ENCODE data around the gene PRKAR1B.

Gene PRKAR1B

GRCh38 chr7:601036-601594 is 126.0 kb downstream of the PRKAR1B start:
- DNase-seq: no peak

GRCh38 chr7:600149-601035 is 126.7 kb downstream of the PRKAR1B start:
- no peak for DNase-seq

GRCh38 chr7:598899-599298 is 128.2 kb downstream of the PRKAR1B start:
- DNase-seq: no peak

GRCh38 chr7:597348-598178 is 129.5 kb downstream of the PRKAR1B start:
- DNase-seq: no peak

- no peak for DNase-seq
These were observed 130.3 kb downstream of the PRKAR1B start for GRCh38 chr7:596819-597182.

GRCh38 chr7:596071-596818 is 130.8 kb downstream of the PRKAR1B start:
- DNase-seq: no peak

- peak; percentile 36 for DNase-seq
These were observed 131.5 kb downstream of the PRKAR1B start for GRCh38 chr7:595621-596010.

GRCh38 chr7:594920-595620 is 132.0 kb downstream of the PRKAR1B start:
- no peak for DNase-seq

GRCh38 chr7:594212-594913 is 132.7 kb downstream of the PRKAR1B start:
- no peak for DNase-seq

GRCh38 chr7:593324-594115 is 133.6 kb downstream of the PRKAR1B start:
- no peak for DNase-seq

- DNase-seq: no peak
These were observed 135.0 kb downstream of the PRKAR1B start for GRCh38 chr7:591856-592628.

- no peak for DNase-seq
These were observed 136.1 kb downstream of the PRKAR1B start for GRCh38 chr7:590731-591551.

GRCh38 chr7:589781-590575 is 137.1 kb downstream of the PRKAR1B start:
- DNase-seq: no peak

- DNase-seq: no peak
These were observed 139.3 kb downstream of the PRKAR1B start for GRCh38 chr7:587767-588166.

- no peak for DNase-seq
These were observed 140.6 kb downstream of the PRKAR1B start for GRCh38 chr7:586494-586893.

- no peak for DNase-seq
These were observed 141.2 kb downstream of the PRKAR1B start for GRCh38 chr7:585873-586272.

GRCh38 chr7:585229-585711 is 141.8 kb downstream of the PRKAR1B start:
- DNase-seq: peak; percentile 75

- DNase-seq: no peak
These were observed 142.3 kb downstream of the PRKAR1B start for GRCh38 chr7:584820-585219.
